DLD1 (cell line): ENCODE results near the gene FAR2.
"Not testable (repeated sequence)": the region's sequence is repeated elsewhere in the genome, so short reads cannot be mapped to it uniquely, and the experiment has no call there.

Experiments used
- in situ Hi-C: cut with HindIII; loops from 2 replicates; pipeline ENCODE4 v1.10.0; 2017; ENCODE audit warnings: low sequenced_read_pairs

Gene FAR2

GRCh38 chr12:29230800-29231560, 81.9 kb downstream of the FAR2 start:
- in situ Hi-C loops, result no loop called here

- in situ Hi-C loops, result no loop called here
These were observed 83.0 kb downstream of the FAR2 start for GRCh38 chr12:29232086-29232485.

- in situ Hi-C loops, result no loop called here
These were observed 85.5 kb downstream of the FAR2 start for GRCh38 chr12:29234552-29234951.

GRCh38 chr12:29234965-29235626, 86.0 kb downstream of the FAR2 start:
- in situ Hi-C loops, result no loop called here

- in situ Hi-C loops, result no loop called here
These were observed 89.8 kb downstream of the FAR2 start for GRCh38 chr12:29238822-29239291.

- in situ Hi-C loops, result no loop called here
These were observed 90.3 kb downstream of the FAR2 start for GRCh38 chr12:29239336-29239735.

- in situ Hi-C loops, result no loop called here
These were observed 91.4 kb downstream of the FAR2 start for GRCh38 chr12:29240441-29240840.

- in situ Hi-C loops, result no loop called here
These were observed 92.9 kb downstream of the FAR2 start for GRCh38 chr12:29241821-29242591.

- in situ Hi-C loops, result no loop called here
These were observed 93.9 kb downstream of the FAR2 start for GRCh38 chr12:29242921-29243431.

GRCh38 chr12:29244159-29244765, 95.2 kb downstream of the FAR2 start:
- in situ Hi-C loops, result no loop called here

GRCh38 chr12:29245246-29245645, 96.2 kb downstream of the FAR2 start:
- in situ Hi-C loops, result no loop called here

GRCh38 chr12:29249930-29250329, 100.9 kb downstream of the FAR2 start:
- in situ Hi-C loops, result no loop called here

- in situ Hi-C loops, result no loop called here
These were observed 105.0 kb downstream of the FAR2 start for GRCh38 chr12:29253906-29254625.

- in situ Hi-C loops, result no loop called here
These were observed 106.0 kb downstream of the FAR2 start for GRCh38 chr12:29255042-29255441.

- in situ Hi-C loops, result no loop called here
These were observed 107.5 kb downstream of the FAR2 start for GRCh38 chr12:29256598-29256997.

GRCh38 chr12:29257687-29258086, 108.6 kb downstream of the FAR2 start:
- in situ Hi-C loops, result not testable (repeated sequence)

GRCh38 chr12:29264424-29264823, 115.3 kb downstream of the FAR2 start:
- in situ Hi-C loops, result no loop called here

GRCh38 chr12:29269706-29270408, 120.8 kb downstream of the FAR2 start:
- in situ Hi-C loops, result no loop called here

- in situ Hi-C loops, result no loop called here
These were observed 121.4 kb downstream of the FAR2 start for GRCh38 chr12:29270446-29270845.
